ENCODE measurements around the gene SRGAP1.
"Not testable (repeated sequence)": the region's sequence is repeated elsewhere in the genome, so short reads cannot be mapped to it uniquely, and the experiment has no call there.

Gene SRGAP1

DNA sequence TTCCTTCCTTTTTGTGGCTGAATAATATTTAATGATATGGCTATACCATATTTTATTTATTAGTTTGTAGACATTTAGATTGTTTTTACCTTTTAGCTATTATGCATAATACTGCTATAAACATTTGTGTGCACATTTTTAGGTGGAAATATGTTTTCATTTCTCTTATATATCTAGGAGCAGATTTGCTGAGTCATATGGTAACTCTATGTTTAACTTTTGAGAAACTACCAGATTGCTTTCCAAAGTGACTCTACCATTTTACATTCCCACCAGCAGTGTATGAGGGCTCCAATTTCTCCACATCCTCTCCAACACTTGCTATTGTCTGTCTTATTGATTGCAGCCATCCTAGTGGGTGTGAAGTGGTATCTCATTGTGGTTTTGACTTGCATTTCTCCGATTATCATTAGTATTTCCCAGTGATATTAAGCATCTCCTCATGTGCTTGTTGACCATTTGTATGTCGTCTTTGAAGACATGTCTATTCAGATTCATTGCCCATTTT lies 217.4 kb downstream of the SRGAP1 start:
- DNase-seq = no peak

DNA sequence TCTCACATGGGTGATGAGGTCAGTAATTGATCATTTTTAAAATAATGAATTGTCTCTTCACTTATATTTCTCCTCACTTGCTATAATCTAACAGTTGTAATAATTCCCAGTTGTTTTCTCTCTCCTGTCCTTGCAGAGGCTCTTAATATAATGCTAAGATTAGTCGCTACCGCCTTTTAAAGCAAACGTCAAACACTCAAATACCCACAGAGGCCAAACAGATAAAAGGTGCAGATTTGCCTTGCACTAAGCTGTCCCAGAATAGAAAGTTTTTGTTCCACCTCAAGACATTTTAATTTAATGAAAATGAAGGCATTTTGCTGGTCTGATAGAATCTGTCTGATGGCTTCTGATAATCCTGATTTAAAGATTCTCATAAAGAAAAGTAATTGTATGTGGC lies 218.6 kb downstream of the SRGAP1 start:
- DNase-seq = no peak

DNA sequence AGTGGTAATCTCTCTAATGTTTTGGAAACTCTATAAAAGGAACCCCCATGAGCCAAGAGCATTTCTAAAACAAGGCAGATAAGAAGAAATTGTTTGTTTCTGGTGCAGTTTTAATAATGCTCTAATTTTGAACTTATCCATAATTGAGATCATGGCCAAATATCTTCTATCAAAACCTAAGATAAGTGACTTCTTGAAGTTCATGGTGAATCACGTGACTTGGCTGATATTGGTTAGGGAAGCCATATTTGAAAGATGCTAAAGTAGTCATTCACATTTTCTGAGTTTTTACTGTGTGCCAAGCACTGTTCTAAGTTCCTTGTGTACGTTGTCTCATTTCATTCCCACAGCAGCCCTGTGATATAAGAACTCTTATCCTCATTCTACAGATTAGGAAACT lies 219.7 kb downstream of the SRGAP1 start:
- DNase-seq = no peak

DNA sequence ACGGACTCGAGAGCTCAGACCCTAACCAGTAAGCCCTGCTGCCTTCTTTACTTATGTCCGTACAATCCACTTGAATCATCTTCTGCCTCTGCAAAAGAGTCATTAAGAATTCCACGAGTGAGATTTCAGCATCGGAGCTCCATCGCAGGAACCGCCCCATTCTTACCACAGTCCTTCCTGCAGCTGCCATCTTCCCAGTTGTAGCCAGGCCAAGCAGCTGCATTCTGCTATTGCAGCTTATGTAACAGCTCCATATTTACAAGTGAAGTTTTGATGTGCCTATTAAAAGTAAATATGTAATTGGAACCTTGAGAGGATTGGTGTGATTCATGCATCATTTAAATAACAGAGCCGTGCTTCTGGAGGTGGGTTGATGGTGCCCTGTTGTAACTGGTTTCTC lies 220.2 kb downstream of the SRGAP1 start:
- no peak for DNase-seq

DNA sequence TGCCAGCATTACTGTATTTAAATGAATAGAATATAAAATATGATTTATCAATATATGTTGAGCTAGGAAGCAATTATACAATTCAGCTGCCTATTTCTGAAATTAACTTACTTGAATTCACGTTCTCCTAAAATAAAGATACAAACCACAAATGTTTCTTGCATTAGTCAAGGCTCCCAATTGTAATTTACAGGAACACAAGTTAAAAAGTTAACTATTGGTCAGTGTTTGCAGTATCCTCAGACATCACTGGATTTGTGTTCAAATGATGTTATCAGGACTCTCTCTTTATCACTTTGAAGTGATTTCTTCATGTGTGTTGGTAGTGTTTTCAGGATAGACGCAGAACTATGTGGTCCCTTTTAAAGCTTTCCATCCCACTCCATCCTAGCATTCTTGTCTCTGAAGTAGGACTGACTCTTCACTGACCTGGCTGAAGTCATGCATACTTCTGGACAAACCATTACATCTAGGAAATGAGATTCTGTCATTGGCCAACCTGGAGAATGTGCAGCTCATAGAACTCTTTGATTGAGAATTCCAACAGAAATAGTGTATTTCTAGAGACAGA lies 221.5 kb downstream of the SRGAP1 start:
- DNase-seq = no peak

DNA sequence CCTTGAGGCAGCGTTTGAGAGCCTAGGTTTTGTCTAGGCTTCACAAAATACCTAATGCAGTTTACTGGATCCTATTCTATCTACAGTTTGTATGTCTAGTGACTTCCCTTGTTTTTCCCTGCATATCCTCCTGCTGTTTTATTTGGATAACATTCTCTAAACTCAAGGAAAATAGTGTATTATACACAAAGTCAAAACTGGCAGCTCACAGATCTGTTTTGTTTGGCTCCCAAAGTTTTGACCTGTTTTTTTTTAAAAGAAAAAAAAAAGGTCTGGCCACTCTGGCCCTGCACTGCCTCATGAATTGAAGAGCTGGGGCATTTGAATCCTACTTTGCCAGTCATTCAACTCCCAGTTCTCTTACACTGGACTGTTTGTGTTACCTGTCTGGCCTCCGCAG lies 222.3 kb downstream of the SRGAP1 start:
- no peak for DNase-seq

DNA sequence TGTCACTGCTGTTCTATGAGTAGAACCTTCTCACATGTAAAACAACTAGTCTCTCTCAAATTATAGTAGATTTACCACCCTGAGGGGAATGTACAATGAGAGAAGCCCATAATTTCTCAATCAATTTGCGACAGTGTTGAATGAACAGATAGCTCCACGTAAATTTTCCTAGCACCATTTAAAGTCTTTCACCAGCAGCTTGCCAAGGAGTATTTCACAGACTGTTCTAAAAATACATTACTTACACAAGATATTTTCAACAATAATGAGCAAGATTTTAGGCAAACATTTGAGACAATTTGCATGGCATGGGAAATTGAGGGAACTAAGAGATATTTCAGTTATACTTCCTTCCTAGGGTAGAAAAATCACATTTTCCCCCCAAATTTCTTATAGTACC lies 226.0 kb downstream of the SRGAP1 start:
- no peak for DNase-seq

DNA sequence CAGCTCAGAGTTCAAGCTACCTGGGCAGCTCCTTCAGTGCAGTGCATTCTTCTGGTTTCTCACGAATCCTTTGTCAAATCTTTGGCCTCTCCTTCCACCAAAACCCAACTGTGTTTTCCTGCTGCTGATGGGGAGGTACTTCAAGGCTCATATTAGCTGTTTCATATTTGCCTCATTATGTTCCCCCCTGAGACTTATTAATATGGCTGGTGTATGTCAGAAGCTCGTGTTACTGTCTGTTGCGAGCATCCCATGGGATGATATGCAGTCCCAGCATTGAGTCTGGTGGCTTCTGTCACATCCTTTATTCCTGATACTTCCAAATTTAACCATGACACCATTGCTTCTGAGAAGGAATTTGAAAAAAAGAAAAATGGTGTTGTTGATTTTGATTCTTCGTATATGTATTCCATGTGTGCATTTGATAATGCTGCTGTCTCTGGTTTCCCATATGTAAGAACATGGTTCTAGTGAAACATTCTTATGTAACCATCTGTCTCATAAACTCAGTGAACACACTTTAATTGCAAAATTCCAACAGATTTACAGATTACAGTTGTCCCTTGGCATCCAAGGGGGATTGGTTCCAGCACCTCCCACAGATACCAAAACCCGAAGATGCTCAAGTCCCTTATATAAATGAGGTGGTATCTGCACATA lies 228.5 kb downstream of the SRGAP1 start:
- DNase-seq = no peak

DNA sequence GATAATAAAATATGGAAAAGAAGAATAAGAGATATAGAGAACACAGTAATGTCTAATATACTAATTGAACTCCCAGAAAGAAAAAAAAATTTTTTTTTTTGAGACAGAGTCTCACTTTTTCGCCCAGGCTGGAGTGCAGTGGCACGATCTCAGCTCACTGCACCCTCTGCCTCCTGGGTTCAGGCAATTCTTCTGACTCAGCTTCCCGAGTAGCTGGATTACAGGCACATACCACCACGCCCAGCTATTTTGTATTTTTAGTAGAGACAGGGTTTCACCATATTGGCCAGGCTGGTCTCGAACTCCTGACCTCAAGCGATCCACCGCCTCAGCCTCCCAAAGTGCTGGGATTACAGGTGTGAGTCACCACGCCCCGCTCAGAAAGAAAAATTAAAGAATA lies 232.1 kb downstream of the SRGAP1 start:
- DNase-seq = not testable (repeated sequence)

DNA sequence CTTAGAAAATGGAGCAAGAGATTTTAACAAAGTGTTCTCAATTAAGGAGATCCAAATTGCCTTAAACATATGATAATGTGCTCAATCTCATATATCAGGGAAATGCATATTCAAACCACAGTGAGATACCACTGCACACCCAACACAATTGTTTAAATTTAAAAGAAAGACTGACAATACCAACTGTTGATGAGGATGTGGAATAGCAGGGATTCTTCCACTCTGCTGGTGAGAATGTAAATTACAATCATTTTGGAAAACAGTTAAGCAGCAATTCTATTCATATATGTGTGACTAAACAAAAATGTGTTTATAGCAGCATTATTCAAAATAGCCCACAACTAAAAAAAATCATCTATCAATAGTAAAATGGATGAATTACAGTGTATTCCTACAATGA lies 233.4 kb downstream of the SRGAP1 start:
- no peak for DNase-seq

DNA sequence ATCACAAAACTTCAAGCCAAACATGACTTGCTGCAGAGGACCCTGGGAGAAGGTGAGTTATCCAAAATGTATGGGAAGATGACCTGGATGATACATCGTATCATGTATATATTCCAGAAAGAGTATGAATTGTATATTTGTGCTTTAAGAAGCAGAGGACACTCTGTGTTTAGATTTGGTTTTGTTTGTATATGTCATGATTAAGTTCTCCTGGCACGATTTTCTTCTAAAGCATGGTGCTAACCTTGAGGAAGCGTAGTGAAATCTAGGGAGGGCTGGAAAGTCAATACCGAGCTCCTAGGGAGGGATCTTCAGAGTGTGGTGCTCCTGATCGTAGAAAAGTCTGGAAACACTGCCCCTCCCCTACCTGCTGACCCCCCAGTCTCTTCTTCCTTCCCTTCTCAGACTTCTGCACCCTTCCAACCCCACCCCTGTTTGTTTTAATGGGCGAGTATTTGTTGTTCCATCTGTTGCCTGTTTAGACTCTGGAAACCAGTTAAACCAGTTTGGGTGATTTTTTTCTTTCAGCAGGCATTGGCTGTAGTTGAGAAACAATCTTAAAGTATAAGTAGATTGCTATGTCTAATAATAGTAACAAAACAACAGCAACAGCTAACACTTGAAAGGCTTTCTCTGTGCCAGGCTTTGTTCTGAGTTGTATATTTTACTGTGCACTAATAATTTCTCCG lies 236.0 kb downstream of the SRGAP1 start:
- DNase-seq = no peak

DNA sequence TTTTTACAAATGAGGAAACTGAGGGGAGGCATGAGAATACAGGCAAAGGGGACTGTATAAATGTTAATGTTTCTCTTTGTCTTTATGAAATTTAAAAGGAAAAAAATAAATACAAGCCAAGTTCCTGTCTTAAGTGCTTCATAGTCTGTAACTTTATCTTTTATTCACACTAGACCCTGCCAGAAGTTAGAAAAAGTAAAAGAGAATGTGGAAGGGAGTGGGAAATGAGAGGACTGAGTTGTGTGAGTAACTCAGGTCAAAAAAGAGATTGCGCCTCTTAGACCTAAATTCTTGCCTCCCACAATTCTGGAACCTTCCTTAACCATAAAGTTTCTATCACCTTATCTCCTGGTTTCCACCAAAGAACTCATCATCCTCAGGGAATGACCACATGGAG lies 236.5 kb downstream of the SRGAP1 start:
- no peak for DNase-seq

DNA sequence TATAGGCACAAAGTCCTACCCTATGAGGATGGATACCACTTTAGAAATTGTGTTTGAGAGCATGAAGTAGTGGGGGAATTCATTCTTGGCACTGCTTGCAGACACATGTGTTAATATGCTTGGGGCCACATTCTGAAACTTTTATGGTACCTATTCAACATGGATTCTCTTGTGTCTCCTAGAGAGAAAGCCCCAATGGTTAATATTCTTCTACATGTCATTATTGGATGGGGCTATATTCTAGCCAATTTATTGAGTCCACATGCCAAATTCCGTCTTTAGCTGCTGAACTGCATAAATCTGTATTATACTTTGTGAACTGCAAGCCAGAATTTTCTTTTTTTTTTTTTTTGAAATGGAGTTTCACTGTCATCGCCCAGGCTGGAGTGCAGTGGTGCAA lies 237.6 kb downstream of the SRGAP1 start:
- DNase-seq = no peak

DNA sequence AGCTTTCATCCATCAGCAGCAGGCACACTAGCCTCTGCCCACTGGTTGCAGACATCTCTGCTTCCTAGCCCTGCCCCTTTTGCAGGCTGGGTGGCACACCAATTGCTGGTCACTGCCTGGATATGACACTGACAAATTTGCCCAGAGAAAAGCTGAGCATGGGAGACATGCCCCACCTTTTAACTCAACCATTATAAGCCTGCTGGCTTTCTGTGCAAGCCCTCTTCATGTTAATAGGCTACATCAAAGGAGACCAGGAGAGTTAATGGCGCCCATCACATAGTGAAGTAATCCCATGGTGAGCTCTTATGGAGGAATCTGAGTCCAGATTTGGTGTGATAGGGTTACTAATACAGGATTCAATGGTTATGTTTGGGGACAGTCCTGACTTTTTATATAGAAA lies 238.4 kb downstream of the SRGAP1 start:
- peak; percentile 84 for DNase-seq

DNA sequence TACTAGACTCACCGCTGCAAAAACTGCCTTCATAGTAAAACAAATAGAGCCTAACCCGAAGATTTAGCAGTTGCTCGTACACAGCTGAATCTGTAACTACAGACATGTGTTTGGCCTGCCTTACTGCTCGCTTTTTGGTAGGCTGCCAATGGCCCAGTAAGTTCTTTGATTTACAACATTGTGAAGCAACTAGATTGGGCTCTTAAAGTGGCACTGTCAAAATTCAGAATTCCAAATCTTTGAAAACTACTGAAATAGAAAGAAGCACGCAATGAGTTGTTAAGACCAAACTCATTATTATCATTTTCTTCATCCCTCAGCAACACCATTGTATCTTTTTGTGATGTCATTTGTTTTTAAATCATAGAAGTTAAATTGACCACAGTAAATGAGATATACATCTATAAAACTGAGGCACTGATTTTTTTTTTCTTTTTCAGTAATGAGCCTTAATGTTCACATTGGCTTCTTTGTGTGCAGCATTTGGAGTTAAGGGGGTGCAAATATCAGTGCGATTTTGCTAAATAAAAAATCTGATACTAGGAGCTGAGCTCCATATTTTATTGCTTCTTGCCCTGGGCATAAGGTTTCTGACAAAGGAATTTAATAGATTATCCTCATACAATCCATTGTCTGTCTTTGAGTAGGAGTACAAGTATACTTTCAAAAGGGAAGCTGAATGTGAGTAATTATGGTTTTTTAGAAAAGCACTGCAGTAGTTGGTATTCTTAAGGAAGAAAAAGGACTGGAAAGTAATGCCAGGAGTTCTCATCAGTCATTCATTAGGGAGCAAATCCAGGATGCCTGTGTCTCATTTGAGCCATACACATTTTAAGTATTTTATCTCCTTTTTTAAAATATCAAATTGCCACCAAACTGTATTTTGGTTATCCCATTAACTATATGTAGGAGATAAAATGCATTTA lies 239.0 kb downstream of the SRGAP1 start:
- peak; percentile 84 for DNase-seq

DNA sequence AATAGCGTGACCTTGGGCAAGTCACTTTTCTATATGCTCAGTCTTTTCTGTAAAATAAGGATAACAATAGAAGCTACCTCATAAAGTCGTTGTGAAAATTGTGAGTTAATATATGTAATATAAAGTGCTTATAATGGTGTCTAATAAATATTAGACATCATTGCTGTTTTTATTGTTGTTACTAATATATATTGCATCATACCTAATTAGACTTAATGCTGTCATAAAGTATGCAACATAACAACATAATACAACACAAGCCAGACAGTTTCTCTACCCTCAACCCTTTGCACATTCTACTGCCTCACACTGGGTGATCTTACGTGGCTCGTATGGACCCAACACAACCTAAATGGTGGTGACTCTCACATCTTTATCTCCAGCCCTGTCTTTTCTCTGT lies 240.7 kb downstream of the SRGAP1 start:
- DNase-seq = no peak

DNA sequence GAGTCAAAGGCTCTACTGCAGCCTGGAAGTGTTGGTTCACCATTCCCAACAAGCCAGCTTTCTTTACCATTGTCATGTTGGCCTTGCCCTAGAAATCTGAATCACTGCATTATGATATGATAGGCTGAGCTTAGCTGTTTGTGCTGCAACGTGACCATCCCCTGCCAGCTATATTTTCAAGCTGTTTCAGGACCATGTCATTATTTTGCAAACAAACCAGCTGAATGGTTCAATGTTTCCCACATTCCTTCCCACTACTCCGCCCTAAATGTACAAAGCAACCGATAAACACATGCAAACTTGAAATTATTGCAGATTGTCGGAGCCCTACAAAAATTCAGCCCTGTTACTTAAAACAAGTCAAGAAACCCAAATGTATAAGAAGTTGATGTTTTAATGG lies 241.5 kb downstream of the SRGAP1 start:
- DNase-seq = no peak

DNA sequence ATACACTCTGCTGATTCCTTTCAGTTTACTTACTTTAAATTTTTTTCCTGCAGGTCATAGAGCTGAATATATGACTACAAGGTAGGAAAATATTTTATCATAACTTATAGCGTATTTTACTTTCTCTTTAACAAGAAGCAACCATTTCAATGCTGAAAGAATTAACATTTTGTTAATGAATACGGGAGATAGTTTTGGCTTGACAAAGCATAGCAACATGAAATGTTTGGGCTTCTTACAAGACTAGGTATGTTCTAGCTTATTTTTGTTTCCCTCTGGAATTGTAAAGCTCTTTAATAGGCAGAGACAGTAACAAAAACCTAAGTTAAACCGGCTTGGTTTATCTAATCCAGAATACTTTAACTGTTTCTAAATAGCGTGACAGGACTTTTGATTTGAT lies 242.4 kb downstream of the SRGAP1 start:
- no peak for DNase-seq

DNA sequence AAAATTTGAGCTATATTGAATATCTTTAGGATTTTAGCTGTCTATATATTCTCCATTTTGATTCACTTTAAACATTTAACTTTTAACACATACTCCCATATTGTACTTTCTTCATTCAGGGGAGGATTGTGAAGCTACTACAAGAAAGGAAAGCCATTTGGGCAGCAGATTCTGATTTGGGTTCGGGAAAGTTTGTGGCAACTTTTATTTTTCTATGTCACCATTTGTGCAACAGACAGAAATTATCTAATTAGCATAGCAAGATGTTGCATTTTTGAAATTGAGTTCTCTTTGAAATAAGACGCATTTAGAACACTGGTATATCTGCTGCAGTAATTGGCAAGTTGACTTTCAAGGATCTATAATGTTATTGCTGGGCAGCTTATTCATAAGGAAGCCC lies 243.3 kb downstream of the SRGAP1 start:
- DNase-seq = no peak

DNA sequence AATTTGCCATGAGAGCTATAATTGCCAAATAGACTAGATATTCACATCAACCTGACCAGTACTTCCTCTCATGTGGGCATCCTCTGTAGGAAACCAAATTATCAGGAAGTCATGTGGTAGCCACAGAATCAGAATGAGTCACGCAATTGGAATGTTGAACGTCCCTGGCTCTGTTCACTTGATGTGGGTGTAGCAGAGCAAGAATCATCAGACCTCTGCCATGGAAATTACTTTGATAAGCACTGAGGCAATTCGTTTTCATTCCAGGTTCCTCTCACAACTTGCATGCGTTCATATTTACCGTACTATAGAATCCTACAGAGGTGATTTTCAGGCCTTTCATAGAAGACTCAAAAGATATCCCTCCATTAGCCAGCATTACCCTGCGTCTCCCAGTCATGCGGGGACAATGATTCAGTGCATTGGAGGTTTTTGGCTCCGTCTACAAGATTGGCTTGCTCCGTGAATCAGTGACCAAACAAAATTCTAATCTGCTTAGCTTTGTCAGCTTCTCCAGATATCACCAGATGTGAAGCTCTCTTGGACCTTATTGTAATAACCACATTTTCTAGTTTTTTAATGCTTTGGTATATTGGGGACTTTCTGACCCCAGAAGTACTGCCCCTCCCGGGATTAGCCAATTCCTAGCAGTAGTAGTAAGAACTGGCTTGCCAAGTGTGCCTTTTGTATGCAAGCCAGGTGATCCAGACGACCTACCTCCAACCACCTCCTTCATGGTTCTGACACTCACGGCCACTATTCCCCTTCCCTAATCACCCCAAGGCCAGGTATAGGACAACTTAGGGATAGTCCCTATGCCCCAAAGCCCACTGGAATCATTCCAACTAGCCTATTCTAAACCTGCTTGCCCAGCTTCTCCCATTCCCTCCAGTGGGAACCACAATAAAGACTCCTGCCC lies 244.2 kb downstream of the SRGAP1 start:
- DNase-seq = no peak

DNA sequence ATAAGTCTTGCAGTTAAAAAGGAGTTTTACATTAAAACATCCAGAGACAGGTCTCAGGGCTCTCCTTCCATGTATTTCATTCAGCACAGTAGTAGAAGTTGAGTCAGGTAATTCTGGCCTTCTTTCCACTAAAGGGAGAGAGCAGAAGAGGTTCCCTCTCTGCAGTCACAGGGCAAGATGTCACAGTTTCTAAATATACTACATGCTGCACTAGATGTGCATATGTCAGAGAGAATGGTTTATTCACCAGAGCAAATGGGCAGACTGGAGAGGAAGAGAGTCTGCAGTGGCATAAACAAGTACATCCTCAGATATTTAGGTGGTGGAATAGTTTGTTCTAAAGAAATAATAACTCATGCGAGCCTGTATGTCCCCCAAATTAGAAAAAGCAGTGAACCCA lies 245.5 kb downstream of the SRGAP1 start:
- no peak for DNase-seq

DNA sequence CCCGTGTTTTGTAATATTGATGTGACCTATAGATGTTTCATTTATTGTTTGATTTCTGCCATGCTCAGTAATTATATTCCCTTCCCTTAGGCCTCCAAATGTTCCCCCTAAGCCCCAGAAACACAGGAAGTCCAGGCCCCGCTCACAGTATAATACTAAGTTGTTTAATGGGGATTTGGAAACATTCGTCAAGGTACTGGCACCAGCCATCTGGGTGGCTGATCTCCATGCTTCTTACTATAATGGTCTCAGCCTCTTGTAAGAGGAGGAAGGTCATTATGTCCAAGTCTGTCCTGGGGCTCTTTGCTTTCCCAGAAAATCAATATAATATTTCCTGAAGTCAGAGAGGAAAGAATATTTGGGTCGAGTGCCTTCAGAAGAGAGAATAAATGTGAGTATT lies 246.7 kb downstream of the SRGAP1 start:
- DNase-seq = no peak

All from SHP77 treated with DMSO at 0.1 percent for 48 hours (cell line).